Hepatocyte (in vitro differentiated cells): ENCODE data around the gene IPPK. TPM values are rescaled to one million over a fixed set of nuclear protein-coding genes. Genes with fewer than 3 reads are reported as not detected.

ENCODE experiments used
- DNase-seq: peaks from one replicate; pipeline ENCODE4 v3.0.0-alpha.2; 2016; ENCODE audit warnings: low spot score
- H2AFZ ChIP-seq: fragments of 200-600 bp; sonication (generic); 2 replicates; pipeline ENCODE4 v1.6.0; 2016; ENCODE audit warnings: antibody characterized with exemption, mild to moderate bottlenecking
- H3K27ac ChIP-seq: fragments of 200-600 bp; sonication (generic); 2 replicates; pipeline ENCODE4 v1.5.1; 2016; ENCODE audit warnings: mild to moderate bottlenecking
- H3K27me3 ChIP-seq: fragments of 200-600 bp; sonication (generic); 2 replicates; pipeline ENCODE4 v1.6.1; 2016
- H3K36me3 ChIP-seq: fragments of 200-600 bp; sonication (generic); replicated peaks from 2 replicates; pipeline ENCODE4 v1.5.1; 2016; ENCODE audit warnings: low read depth; ENCODE audit not compliant: insufficient read depth
- H3K4me1 ChIP-seq: fragments of 200-600 bp; sonication (generic); 2 replicates; pipeline ENCODE4 v1.5.1; 2016; ENCODE audit warnings: mild to moderate bottlenecking, moderate library complexity; ENCODE audit not compliant: insufficient read depth
- H3K4me2 ChIP-seq: fragments of 200-600 bp; sonication (generic); 2 replicates; pipeline ENCODE4 v1.6.0; 2016
- H3K4me3 ChIP-seq: fragments of 200-600 bp; sonication (generic); 2 replicates; pipeline ENCODE4 v1.5.1; 2016; ENCODE audit warnings: mild to moderate bottlenecking
- H3K79me2 ChIP-seq: fragments of 200-600 bp; sonication (generic); 2 replicates; pipeline ENCODE4 v1.6.0; 2017; ENCODE audit warnings: mild to moderate bottlenecking
- H3K9me2 ChIP-seq: fragments of 200-600 bp; sonication (generic); replicated peaks from 2 replicates; pipeline ENCODE4 v1.6.0; 2017; ENCODE audit warnings: mild to moderate bottlenecking; ENCODE audit not compliant: insufficient read depth
- H3K9me3 ChIP-seq: fragments of 200-600 bp; sonication (generic); 2 replicates; pipeline ENCODE4 v1.5.1; 2016; ENCODE audit warnings: low read depth, mild to moderate bottlenecking
- H4K20me1 ChIP-seq: fragments of 200-600 bp; sonication (generic); 2 replicates; pipeline ENCODE4 v1.6.0; 2016; ENCODE audit warnings: mild to moderate bottlenecking; ENCODE audit not compliant: insufficient read depth, poor library complexity, severe bottlenecking
- EZH2 ChIP-seq: fragments of 200-600 bp; sonication (generic); IDR thresholded peaks from 2 replicates; pipeline ENCODE4 v1.6.1; 2016; ENCODE audit warnings: antibody characterized with exemption, mild to moderate bottlenecking, borderline replicate concordance
- EZH2phosphoT487 ChIP-seq: fragments of 200-600 bp; sonication (generic); IDR thresholded peaks from one replicate; pipeline ENCODE4 v1.6.1; 2018; ENCODE audit warnings: antibody characterized with exemption, mild to moderate bottlenecking, low read depth, moderate library complexity; ENCODE audit not compliant: unreplicated experiment, severe bottlenecking
- WGBS: methylation state at CpG from one replicate; pipeline ENCODE4 v1.1.6; 2016; ENCODE audit warnings: low lambda C conversion rate; ENCODE audit errors: missing lambda C conversion rate; 5-methylcytosine and 5-hydroxymethylcytosine counted together
- polyA plus RNA-seq: library from polyadenylated mRNA; unstranded; fragments of >200 nt; fragmentation: Nextera tagmentation; extraction: Ambion mirVana; gene quantifications from 2 replicates; pipeline ENCODE4 v1.2.1, GENCODE V29; 2016
- total RNA-seq: library from RNA; depleted of rRNA; stranded (reverse); fragments of >200 nt; gene quantifications from 2 replicates; pipeline ENCODE4 v1.2.3, GENCODE V29; 2014
- TF ChIP-seq, protein P1 (sequence below): fragments of 200-600 bp; sonication (generic); IDR thresholded peaks from 2 replicates; pipeline ENCODE4 v1.5.1; 2016; ENCODE audit warnings: antibody characterized with exemption, mild to moderate bottlenecking; ENCODE audit not compliant: poor library complexity

The IPPK gene
- total and polyA plus RNA-seq, 2 experiments from 2014 or later, result 8.5 to 15.6 TPM

GRCh38 chr9:92654481-92655301 is 15.2 kb downstream of the IPPK start:
- no peak overlapping the region for H3K4me2 ChIP-seq
- no peaks in the 10 kb centered on the region for H3K27me3 ChIP-seq
- no peak overlapping the region for H3K4me3 ChIP-seq
- no peaks in the 10 kb centered on the region for H3K36me3 ChIP-seq
- TF ChIP-seq EZH2 (no peak), EZH2phosphoT487 (no peak)
- TF ChIP-seq, protein P1, sequence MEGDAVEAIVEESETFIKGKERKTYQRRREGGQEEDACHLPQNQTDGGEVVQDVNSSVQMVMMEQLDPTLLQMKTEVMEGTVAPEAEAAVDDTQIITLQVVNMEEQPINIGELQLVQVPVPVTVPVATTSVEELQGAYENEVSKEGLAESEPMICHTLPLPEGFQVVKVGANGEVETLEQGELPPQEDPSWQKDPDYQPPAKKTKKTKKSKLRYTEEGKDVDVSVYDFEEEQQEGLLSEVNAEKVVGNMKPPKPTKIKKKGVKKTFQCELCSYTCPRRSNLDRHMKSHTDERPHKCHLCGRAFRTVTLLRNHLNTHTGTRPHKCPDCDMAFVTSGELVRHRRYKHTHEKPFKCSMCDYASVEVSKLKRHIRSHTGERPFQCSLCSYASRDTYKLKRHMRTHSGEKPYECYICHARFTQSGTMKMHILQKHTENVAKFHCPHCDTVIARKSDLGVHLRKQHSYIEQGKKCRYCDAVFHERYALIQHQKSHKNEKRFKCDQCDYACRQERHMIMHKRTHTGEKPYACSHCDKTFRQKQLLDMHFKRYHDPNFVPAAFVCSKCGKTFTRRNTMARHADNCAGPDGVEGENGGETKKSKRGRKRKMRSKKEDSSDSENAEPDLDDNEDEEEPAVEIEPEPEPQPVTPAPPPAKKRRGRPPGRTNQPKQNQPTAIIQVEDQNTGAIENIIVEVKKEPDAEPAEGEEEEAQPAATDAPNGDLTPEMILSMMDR, result no peak
- no peaks in the 10 kb centered on the region for H4K20me1 ChIP-seq
- no peaks in the 10 kb centered on the region for H3K4me1 ChIP-seq
- WGBS, result 96% methylated on average over 19 of the region's 19 CpGs
- H3K9me2 ChIP-seq, result no peaks in the 10 kb centered on the region
- H2AFZ ChIP-seq, result no peak overlapping the region
- no peaks in the 10 kb centered on the region for H3K9me3 ChIP-seq
- H3K27ac ChIP-seq, result no peak overlapping the region
- DNase-seq, result no peak
- peaks cover 12% of the 10 kb centered on the region for H3K79me2 ChIP-seq

GRCh38 chr9:92652461-92652860 is 17.5 kb downstream of the IPPK start:
- H3K79me2 ChIP-seq, result no peaks in the 10 kb centered on the region
- no peaks in the 10 kb centered on the region for H3K4me1 ChIP-seq
- no peaks in the 10 kb centered on the region for H3K27me3 ChIP-seq
- H3K27ac ChIP-seq, result no peak overlapping the region
- no peak for DNase-seq
- H3K4me3 ChIP-seq, result no peak overlapping the region
- H2AFZ ChIP-seq, result no peak overlapping the region
- H3K9me2 ChIP-seq, result no peaks in the 10 kb centered on the region
- H3K4me2 ChIP-seq, result no peak overlapping the region
- H3K36me3 ChIP-seq, result no peaks in the 10 kb centered on the region
- WGBS, result 74% methylated on average over 1 of the region's 1 CpG
- TF ChIP-seq EZH2phosphoT487 (no peak), EZH2 (no peak)
- TF ChIP-seq, protein P1, result no peak
- no peaks in the 10 kb centered on the region for H3K9me3 ChIP-seq
- no peaks in the 10 kb centered on the region for H4K20me1 ChIP-seq

- Histone ChIP-seq H3K4me1 (no peaks in the 10 kb centered on the region), H3K36me3 (no peaks in the 10 kb centered on the region), H3K27me3 (no peaks in the 10 kb centered on the region), H3K9me3 (no peaks in the 10 kb centered on the region), H3K27ac (no peak overlapping the region), H4K20me1 (no peaks in the 10 kb centered on the region), H3K9me2 (no peaks in the 10 kb centered on the region), H3K79me2 (peaks cover 2% of the 10 kb centered on the region), H2AFZ (no peak overlapping the region), H3K4me2 (no peak overlapping the region), H3K4me3 (no peak overlapping the region)
- WGBS, result 66% methylated on average over 10 of the region's 10 CpGs
- TF ChIP-seq, protein P1, result no peak
- no peak for TF ChIP-seq EZH2phosphoT487
- TF ChIP-seq EZH2, result no peak
- DNase-seq, result peak; percentile 41
These were observed 18.9 kb downstream of the IPPK start for GRCh38 chr9:92650839-92651621.
